ENCODE data around the gene ADAM30.

GRCh38 chr1:119869995-119870394 lies 26.3 kb downstream of the ADAM30 start:
- TF ChIP-seq, protein P1, sequence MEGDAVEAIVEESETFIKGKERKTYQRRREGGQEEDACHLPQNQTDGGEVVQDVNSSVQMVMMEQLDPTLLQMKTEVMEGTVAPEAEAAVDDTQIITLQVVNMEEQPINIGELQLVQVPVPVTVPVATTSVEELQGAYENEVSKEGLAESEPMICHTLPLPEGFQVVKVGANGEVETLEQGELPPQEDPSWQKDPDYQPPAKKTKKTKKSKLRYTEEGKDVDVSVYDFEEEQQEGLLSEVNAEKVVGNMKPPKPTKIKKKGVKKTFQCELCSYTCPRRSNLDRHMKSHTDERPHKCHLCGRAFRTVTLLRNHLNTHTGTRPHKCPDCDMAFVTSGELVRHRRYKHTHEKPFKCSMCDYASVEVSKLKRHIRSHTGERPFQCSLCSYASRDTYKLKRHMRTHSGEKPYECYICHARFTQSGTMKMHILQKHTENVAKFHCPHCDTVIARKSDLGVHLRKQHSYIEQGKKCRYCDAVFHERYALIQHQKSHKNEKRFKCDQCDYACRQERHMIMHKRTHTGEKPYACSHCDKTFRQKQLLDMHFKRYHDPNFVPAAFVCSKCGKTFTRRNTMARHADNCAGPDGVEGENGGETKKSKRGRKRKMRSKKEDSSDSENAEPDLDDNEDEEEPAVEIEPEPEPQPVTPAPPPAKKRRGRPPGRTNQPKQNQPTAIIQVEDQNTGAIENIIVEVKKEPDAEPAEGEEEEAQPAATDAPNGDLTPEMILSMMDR (conservative IDR thresholded peaks at IDR 0.05 in 1 of 2, IDR thresholded peaks at IDR 0.05 in 1 of 2; ENCODE audit: extremely low read depth in 1 of 2, insufficient read depth in 1 of 2, low read depth in 1 of 2, low read length in 2 of 2): no peak
- TF ChIP-seq EZH2 (IDR thresholded peaks at IDR 0.05; ENCODE audit: borderline replicate concordance, low read length): no peak

All from mammary epithelial cell (primary cell).